Measurements from ENCODE around the gene RPL6.

The RPL6 gene

GRCh38 chr12:112427760-112428159, 18.4 kb upstream of the RPL6 start:
- DNase-seq (ENCODE audit: low read depth), result no peak
- H3K4me3 ChIP-seq (ENCODE audit: low read depth, low read length), result no peak overlapping the region
- no peak for TF ChIP-seq CTCF (IDR thresholded peaks at IDR 0.05; ENCODE audit: insufficient read depth, low read depth, low read length, missing control alignments)

DNA sequence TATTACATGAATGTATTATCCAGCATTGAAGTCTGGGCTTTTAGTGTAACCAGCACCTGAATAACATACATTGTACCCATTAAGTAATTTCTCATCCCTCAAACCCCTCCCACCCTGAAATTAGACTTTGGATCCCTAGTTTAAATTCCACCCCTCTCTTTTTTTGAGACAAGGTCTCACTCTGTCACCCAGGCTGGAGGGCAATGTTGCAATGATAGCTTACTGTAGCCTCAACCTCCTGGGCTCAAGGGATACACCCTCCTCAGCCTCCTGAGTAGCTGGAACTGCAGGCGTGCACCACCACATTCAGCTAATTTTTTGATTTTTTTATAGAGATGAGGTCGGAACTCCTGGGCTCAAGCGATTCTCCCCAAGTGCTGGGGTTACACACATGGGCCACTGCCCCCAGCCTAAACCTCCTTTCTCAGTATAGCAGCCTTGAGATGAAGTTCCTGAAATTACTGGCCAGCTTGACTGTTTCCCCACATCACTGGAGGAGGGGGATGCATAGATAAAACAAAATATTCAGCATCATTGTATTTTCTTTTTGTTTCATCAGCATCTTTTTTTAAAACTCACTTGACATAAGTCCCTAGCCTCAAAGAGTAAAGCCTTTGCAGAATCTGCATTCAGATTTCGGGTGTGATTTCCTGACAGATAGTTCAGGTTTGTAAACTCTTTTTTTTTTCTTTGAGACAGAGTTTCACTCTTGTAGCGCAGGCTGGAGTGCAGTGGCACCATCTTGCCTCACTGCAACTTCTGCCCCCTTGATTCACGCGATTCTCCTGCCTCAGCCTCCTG, 16.4 kb upstream of the RPL6 start:
- no peak for TF ChIP-seq CTCF (IDR thresholded peaks at IDR 0.05; ENCODE audit: insufficient read depth, low read depth, low read length, missing control alignments)
- no peak for DNase-seq (ENCODE audit: low read depth)
- H3K4me3 ChIP-seq (ENCODE audit: low read depth, low read length), result no peak overlapping the region

- no peak for DNase-seq (ENCODE audit: low read depth)
- TF ChIP-seq CTCF (IDR thresholded peaks at IDR 0.05; ENCODE audit: insufficient read depth, low read depth, low read length, missing control alignments), result no peak
- no peak overlapping the region for H3K4me3 ChIP-seq (ENCODE audit: low read depth, low read length)
Observed at GRCh38 chr12:112424126-112424525, 14.7 kb upstream of the RPL6 start.

DNA sequence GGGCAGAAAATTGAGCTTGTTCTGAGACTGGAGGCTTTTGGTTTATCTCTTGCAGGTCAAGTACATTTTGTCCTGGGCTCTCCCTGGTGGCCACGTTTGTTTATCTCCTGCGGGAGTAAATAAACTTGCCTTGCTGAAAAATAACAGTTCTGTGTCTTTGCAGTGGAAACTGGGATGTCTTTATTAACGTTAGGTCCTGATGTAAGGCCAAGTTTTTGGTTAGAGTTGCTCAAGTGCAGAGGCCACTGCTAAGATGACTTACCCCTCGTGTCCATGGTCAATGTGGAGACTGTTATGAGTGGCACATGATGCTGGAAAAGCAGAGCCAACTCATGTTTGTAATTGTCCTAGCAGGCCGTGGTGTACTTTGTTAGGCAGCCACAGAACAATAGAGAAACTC, 13.1 kb upstream of the RPL6 start:
- no peak overlapping the region for H3K4me3 ChIP-seq (ENCODE audit: low read depth, low read length)
- DNase-seq (ENCODE audit: low read depth), result no peak
- TF ChIP-seq CTCF (IDR thresholded peaks at IDR 0.05; ENCODE audit: insufficient read depth, low read depth, low read length, missing control alignments), result no peak

DNA sequence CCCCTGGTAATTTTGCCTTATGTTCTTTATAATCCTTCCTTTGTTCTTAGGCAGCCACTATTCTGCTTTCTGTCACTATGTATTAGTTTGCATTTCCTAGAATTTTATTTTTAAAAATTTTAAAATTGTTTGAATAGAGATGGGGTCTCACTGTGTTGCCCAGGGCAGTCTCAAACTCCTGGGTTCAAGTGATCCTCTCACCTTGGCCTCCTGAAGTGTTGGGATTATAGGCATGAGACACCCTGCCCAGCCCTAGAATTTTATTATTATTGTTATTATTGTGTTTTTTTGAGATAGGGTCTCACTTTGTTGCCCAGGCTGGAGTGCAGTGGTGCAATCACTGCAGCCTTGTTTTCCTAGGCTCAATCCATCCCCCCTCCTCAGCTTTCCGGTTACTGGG, 12.0 kb upstream of the RPL6 start:
- no peak for DNase-seq (ENCODE audit: low read depth)
- H3K4me3 ChIP-seq (ENCODE audit: low read depth, low read length), result no peak overlapping the region
- no peak for TF ChIP-seq CTCF (IDR thresholded peaks at IDR 0.05; ENCODE audit: insufficient read depth, low read depth, low read length, missing control alignments)

- DNase-seq (ENCODE audit: low read depth), result no peak
- H3K4me3 ChIP-seq (ENCODE audit: low read depth, low read length), result no peak overlapping the region
- TF ChIP-seq CTCF (IDR thresholded peaks at IDR 0.05; ENCODE audit: insufficient read depth, low read depth, low read length, missing control alignments), result no peak
Observed at GRCh38 chr12:112420740-112421139, 11.3 kb upstream of the RPL6 start.

Measured in GM12865 (cell line).